Subcutaneous abdominal adipose tissue (tissue), 5 donors: ENCODE results near the gene PCBP3.
"Not testable (repeated sequence)": the region's sequence is repeated elsewhere in the genome, so short reads cannot be mapped to it uniquely, and the experiment has no call there.

ENCODE experiments used
- H3K27ac ChIP-seq: one replicate; pipeline ENCODE4 v1.7.0; 2013; ENCODE audit warnings: low read depth, mild to moderate bottlenecking, inconsistent platforms, low read length, moderate library complexity
- H3K27me3 ChIP-seq, 5 donors: one replicate each; pipeline ENCODE4 v1.7.0; 2013; ENCODE audit warnings: low read length in 5 of 5, inconsistent platforms in 1 of 5; ENCODE audit not compliant: control insufficient read depth in 5 of 5, insufficient read depth in 4 of 5
- H3K36me3 ChIP-seq, 5 donors: one replicate each; pipeline ENCODE4 v1.7.0; 2013; ENCODE audit warnings: low read length in 5 of 5; ENCODE audit not compliant: control insufficient read depth in 5 of 5, insufficient read depth in 5 of 5
- H3K4me1 ChIP-seq, 5 donors: one replicate each; pipeline ENCODE4 v1.7.0; 2013; ENCODE audit warnings: low read length in 5 of 5, mild to moderate bottlenecking in 3 of 5, moderate library complexity in 1 of 5; ENCODE audit not compliant: control insufficient read depth in 5 of 5, insufficient read depth in 5 of 5
- H3K4me3 ChIP-seq, 5 donors: one replicate each; pipeline ENCODE4 v1.7.0; 2013; ENCODE audit warnings: low read length in 5 of 5, low read depth in 1 of 5
- H3K9ac ChIP-seq, 5 donors: one replicate each; pipeline ENCODE4 v1.7.0; 2013; ENCODE audit warnings: low read length in 5 of 5, mild to moderate bottlenecking in 4 of 5, moderate library complexity in 3 of 5
- H3K9me3 ChIP-seq, 5 donors: one replicate each; pipeline ENCODE4 v1.7.0; 2013; ENCODE audit warnings: low read length in 5 of 5; ENCODE audit not compliant: control insufficient read depth in 5 of 5
- donor health status: healthy.
- donor health status: healthy.
- donor health status: healthy.
- donor health status: healthy.
- donor health status: healthy.

PCBP3 gene

DNA sequence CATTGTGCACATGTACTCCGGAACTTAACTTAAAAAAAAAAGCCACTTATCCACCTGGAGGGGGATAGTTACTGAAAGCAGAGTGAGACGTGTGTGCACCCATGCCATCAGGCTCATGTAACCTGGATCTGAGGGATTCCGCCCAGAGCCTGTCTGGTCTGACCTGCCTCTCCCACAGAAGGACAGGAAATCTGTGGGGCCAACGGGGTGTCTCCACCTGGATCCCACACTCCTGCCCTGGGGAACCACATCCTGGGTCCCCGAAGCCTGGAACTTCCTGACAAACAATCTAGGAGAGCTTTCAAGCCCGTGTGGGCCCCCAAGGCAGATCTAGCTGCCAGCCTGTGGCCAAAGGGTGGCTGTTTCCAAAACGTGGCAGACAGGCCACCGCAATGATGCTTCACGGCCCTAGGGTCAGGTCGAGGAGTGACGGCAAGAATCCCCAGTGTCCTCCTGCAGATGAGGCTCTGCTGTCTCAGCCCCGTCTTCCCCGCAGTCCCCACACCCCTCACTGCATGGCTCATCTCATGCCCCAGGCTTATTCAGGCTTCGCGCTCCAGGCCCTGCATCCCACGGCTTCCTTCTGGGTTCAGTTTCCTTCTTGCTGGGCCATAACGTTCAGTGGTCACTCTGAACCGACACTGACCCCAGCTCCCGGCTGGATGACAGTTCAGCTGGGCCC is 21.0 kb upstream of the PCBP3 start:
- Histone ChIP-seq H3K27ac (no peak overlapping the region), H3K27me3 (peaks cover 0 to 25% (median 14%) of the 10 kb centered on the region in 5 donors), H3K4me1 (peaks cover 0 to 5% (median 0%) of the 10 kb centered on the region in 5 donors), H3K36me3 (no peaks in the 10 kb centered on the region), H3K9ac (no peak overlapping the region), H3K4me3 (no peak overlapping the region), H3K9me3 (peaks cover 0 to 7% (median 5%) of the 10 kb centered on the region in 5 donors)

GRCh38 chr21:45623436-45623835 is 20.1 kb upstream of the PCBP3 start:
- peaks cover 0 to 7% (median 5%) of the 10 kb centered on the region in 5 donors for H3K9me3 ChIP-seq
- peaks cover 0 to 19% (median 9%) of the 10 kb centered on the region in 5 donors for H3K27me3 ChIP-seq
- H3K36me3 ChIP-seq = no peaks in the 10 kb centered on the region
- no peak overlapping the region for H3K4me3 ChIP-seq
- peaks cover 0 to under 1% (median 0%) of the 10 kb centered on the region in 5 donors for H3K4me1 ChIP-seq
- H3K27ac ChIP-seq = no peak overlapping the region
- H3K9ac ChIP-seq = no peak overlapping the region

DNA sequence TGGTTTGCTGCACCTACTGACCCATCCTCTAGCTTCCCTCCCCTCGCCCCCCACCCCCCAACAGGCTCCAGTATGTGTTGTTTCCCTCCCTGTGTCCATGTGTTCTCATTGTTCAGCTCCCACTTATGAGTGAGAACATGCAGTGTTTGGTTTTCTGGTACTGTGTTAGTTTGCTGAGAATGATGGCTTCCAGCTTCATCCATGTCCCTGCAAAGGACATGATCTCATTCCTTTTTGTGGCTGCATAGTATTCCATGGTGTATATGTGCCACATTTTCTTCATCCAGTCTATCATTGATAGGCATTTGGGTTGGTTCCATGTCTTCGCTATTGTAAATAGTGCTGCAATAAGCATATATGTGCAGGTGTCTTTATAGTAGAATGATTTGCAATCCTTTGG is 17.4 kb upstream of the PCBP3 start:
- not testable (repeated sequence) for H3K27ac ChIP-seq, H3K4me3 ChIP-seq, H3K36me3 ChIP-seq, H3K4me1 ChIP-seq, H3K9me3 ChIP-seq, H3K9ac ChIP-seq
- peaks cover 0 to 20% (median 16%) of the 10 kb centered on the region in 5 donors for H3K27me3 ChIP-seq

GRCh38 chr21:45629046-45629981 is 14.2 kb upstream of the PCBP3 start:
- Histone ChIP-seq H3K9me3 (no peaks in the 10 kb centered on the region), H3K27ac (no peak overlapping the region), H3K9ac (no peak overlapping the region), H3K4me1 (no peaks in the 10 kb centered on the region), H3K27me3 (peaks cover 0 to 25% (median 13%) of the 10 kb centered on the region in 5 donors), H3K36me3 (no peaks in the 10 kb centered on the region), H3K4me3 (no peak overlapping the region)

GRCh38 chr21:45630066-45630694 is 13.3 kb upstream of the PCBP3 start:
- Histone ChIP-seq H3K9me3 (no peaks in the 10 kb centered on the region), H3K9ac (no peak overlapping the region), H3K4me3 (no peak overlapping the region), H3K36me3 (no peaks in the 10 kb centered on the region), H3K4me1 (no peaks in the 10 kb centered on the region), H3K27ac (no peak overlapping the region), H3K27me3 (peaks cover 0 to 25% (median 13%) of the 10 kb centered on the region in 5 donors)

GRCh38 chr21:45630876-45631275 is 12.6 kb upstream of the PCBP3 start:
- Histone ChIP-seq H3K4me3 (no peak overlapping the region), H3K9ac (no peak overlapping the region), H3K27ac (no peak overlapping the region), H3K36me3 (no peaks in the 10 kb centered on the region), H3K9me3 (no peaks in the 10 kb centered on the region), H3K4me1 (no peaks in the 10 kb centered on the region), H3K27me3 (peaks cover 0 to 25% (median 13%) of the 10 kb centered on the region in 5 donors)

- H3K9ac ChIP-seq = no peak overlapping the region
- no peak overlapping the region for H3K4me3 ChIP-seq
- no peak overlapping the region for H3K27ac ChIP-seq
- H3K36me3 ChIP-seq = no peaks in the 10 kb centered on the region
- H3K9me3 ChIP-seq = no peaks in the 10 kb centered on the region
- no peaks in the 10 kb centered on the region for H3K4me1 ChIP-seq
- H3K27me3 ChIP-seq = peaks cover 0 to 25% (median 16%) of the 10 kb centered on the region in 5 donors
Measured at GRCh38 chr21:45631540-45631939, 12.0 kb upstream of the PCBP3 start.

- H3K4me3 ChIP-seq = no peak overlapping the region
- H3K27ac ChIP-seq = no peak overlapping the region
- H3K27me3 ChIP-seq = peaks cover 0 to 25% (median 18%) of the 10 kb centered on the region in 5 donors
- no peaks in the 10 kb centered on the region for H3K4me1 ChIP-seq
- H3K36me3 ChIP-seq = no peaks in the 10 kb centered on the region
- H3K9ac ChIP-seq = no peak overlapping the region
- no peaks in the 10 kb centered on the region for H3K9me3 ChIP-seq
Measured at GRCh38 chr21:45632160-45632559, 11.4 kb upstream of the PCBP3 start.

- H3K9ac ChIP-seq = no peak overlapping the region
- H3K4me1 ChIP-seq = no peaks in the 10 kb centered on the region
- H3K9me3 ChIP-seq = no peaks in the 10 kb centered on the region
- peaks cover 0 to 25% (median 19%) of the 10 kb centered on the region in 5 donors for H3K27me3 ChIP-seq
- no peak overlapping the region for H3K27ac ChIP-seq
- no peak overlapping the region for H3K4me3 ChIP-seq
- no peaks in the 10 kb centered on the region for H3K36me3 ChIP-seq
Measured at GRCh38 chr21:45632637-45633251, 10.8 kb upstream of the PCBP3 start.
